HG02981 (cell line): ENCODE results near the gene PPT1.

Source experiments
- ATAC-seq: cut with Tn5 transposase; IDR thresholded peaks from one replicate; pipeline ENCODE4 v1.9.1; 2021; ENCODE audit warnings: mild to moderate bottlenecking, moderate library complexity; ENCODE audit not compliant: unreplicated experiment

Gene PPT1

GRCh38 chr1:40096977-40097782 is at the start of gene PPT1:
Gene PPT1, minus strand, starts transcription at chr1:40097252. Its CDS starts 14 bp downstream, at chr1:40097238.
- ATAC-seq: peak; percentile 81

DNA sequence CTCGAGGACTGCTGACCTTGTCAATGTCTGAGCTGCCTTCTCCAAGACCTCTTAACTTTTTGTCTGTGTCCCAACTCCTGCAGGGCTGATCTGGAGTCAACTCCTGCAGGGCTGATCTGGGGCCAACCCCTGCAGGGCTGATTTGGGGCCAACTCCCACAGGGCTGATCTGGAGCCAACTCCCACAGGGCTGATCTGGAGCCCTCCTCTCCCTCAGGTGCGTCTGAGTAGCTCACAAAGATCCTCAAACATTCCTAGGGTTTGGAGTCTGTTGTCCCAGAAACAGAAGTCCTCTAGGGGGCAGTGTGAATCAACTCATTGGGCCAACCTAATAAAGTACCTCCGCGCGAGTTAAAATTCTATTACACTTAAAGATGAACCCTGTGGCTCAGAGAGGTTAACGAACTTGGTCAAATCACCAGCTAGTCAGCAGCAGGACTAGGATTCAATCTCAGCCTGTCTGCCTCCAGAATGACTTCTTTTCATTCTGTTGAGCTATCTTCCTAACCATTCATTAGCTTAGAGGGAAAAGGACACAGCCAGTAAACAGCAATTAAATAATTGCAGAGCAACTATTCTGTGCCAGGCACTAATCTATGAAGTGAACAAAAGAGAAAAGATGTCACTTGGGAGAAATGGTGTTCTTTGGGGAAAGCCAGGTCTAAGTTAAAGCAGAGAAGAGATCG is 47.0 kb upstream of the PPT1 start:
- no peak for ATAC-seq

DNA sequence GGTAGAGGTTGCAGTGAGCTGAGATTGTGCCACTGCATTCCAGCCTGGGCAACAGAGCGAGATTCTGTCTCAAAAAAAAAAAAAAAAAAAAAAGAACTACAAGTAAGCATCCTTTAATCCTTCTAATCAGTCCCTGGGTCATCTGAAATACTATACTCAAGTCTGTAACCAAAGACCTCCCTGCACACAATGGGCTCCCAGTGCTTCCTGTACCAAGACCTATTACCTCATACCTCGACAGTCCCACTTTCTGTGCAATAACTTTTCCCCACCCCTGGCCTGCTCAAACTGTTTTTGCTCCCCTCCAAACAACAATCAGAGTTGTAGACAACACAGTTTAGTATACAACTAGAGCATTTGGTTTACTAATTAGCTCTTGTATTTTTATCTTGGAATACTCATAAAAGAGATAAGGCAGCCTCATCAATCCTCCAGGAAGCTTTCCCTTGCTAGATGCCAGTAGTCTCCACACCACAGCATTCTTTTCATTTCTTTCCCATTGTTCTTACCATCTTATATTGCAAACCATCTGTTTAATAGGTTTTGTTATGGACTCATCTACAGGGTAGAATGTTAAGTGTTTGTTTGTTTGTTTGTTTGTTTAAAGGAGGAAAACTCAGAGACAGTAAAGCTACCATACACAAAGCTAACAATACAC is 45.0 kb upstream of the PPT1 start:
- no peak for ATAC-seq

GRCh38 chr1:40140211-40140973 is 43.3 kb upstream of the PPT1 start:
- no peak for ATAC-seq

DNA sequence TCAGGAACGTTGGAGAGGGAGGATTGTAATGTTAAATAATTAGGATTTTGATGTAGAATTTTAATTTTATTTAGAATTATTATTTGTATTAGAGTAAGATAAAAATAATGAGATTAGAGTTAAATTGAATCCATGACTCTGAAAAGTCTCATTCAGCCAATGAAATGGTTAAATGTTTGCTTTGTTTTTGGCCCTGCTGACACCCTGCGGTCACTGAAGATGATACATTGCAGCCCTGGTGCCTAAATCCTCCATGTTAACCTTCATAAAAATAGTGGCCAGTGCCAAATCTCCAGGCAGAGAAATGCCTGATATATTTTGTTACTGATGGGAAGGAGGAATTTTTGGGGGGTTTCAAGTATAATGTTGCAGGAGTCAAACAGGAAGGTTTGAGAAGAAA is 36.8 kb upstream of the PPT1 start:
- no peak for ATAC-seq

- no peak for ATAC-seq
Measured at GRCh38 chr1:40133312-40133665, 36.2 kb upstream of the PPT1 start.

- ATAC-seq: no peak
Measured at GRCh38 chr1:40132383-40133311, 35.6 kb upstream of the PPT1 start.

- ATAC-seq: no peak
Measured at GRCh38 chr1:40130892-40131291, 33.8 kb upstream of the PPT1 start.

- ATAC-seq: no peak
Measured at GRCh38 chr1:40122855-40123254, 25.8 kb upstream of the PPT1 start.

GRCh38 chr1:40120128-40120527 is 23.1 kb upstream of the PPT1 start:
- ATAC-seq: no peak

GRCh38 chr1:40114400-40114799 is 17.3 kb upstream of the PPT1 start:
- no peak for ATAC-seq

- no peak for ATAC-seq
Measured at GRCh38 chr1:40110389-40110788, 13.3 kb upstream of the PPT1 start.

- ATAC-seq: no peak
Measured at GRCh38 chr1:40107290-40107959, 10.4 kb upstream of the PPT1 start.

GRCh38 chr1:40105028-40105427 is 8.0 kb upstream of the PPT1 start:
- no peak for ATAC-seq

DNA sequence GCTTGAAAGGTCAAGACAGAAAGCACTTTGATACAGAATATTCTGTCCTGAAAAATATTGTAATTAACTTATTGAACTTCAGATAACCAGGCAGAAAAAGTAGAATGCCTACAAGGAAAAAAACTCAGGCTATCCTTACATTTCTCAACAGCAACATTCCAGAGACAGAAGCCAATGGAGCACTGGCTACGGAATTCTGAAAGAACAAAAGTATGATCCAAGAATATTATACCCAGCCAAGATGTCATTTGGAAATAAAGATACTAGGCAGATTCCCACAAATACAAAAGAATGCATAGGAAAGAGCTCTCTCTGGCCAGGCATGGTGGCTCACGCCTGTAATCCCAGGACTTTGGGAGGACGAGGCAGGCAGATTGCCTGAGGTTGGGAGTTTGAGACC is 5.8 kb upstream of the PPT1 start:
- ATAC-seq: no peak

GRCh38 chr1:40102038-40102437 is 5.0 kb upstream of the PPT1 start:
- ATAC-seq: no peak

DNA sequence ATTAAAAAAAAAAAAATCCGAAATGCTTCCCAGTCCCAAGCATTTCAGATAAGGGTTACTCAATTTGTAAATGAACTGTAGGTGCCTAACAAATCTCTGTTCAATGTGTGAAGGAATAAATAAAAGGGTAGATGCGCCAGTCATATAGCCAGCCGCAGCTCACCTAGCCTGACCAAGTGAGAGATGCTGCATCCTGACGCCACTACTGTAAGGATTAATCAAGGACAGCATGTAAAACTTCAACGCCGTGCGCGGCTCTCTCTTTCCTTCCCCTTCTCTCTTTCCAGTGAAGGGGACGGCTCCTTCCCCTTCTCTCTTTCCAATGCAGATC is 441 bp downstream of the PPT1 start:
- peak; percentile 18 for ATAC-seq

DNA sequence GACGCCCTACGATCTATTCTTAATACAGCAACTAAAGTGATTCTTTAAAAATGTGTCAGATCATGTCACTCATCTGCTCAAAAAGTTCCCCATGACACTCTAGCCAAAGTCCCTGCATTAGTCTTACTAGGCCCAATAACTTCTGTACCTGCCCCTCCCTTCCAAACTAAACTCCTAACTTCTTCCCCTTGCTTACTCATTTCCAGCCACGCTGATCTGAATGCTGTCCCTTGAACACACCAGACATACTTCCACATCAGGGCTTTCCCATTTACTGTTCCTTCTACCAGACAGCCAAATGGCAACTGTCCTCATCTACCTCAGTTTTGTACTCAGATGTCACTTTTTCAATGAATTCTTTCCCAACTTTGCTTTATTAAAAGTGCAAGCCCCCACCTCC is 1.2 kb downstream of the PPT1 start:
- ATAC-seq: no peak

DNA sequence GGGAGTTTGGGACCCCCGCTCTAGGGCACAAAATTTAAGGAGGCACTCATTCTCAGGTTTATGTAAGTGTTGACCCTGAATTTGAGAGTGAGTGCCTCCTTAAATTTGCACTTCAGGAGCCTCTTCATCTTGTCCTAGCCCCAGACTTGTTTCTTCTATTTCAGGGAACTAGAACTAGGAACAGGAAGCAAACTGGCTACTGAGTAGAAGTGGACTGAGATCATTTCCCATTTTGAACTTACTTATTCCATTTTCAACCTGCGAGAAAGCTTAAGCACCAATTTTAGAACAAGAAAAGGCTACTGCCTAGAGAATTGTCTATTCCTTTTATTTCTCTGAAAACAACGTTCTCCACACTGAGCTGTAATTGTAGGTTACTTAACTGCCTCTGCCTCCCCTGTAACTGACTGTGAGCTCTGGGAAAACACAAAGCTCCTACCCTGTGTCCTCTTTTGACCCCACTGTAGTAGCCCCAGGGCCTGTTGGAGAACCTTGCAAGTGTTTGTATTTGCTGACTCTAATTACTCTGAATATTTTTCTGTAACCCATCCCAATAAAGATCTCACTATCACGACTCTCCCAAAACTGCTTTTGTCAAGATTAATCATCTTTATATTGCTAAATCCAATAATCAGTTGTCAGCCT is 2.5 kb downstream of the PPT1 start:
- no peak for ATAC-seq
